ENCODE results near the gene SRA1. TPM values are rescaled to one million over a fixed set of nuclear protein-coding genes. Genes with fewer than 3 reads are reported as not detected.

The SRA1 gene
- total RNA-seq, 1 donor: 28.2 TPM

- Histone ChIP-seq H3K4me3 (ENCODE audit: insufficient read depth, low read length) (no peak overlapping the region), H2AFZ (ENCODE audit: low read length) (no peak overlapping the region), H3K9me3 (ENCODE audit: low read depth, low read length) (no peaks in the 10 kb centered on the region), H3K79me2 (ENCODE audit: insufficient read depth, low read length) (peaks cover 44% of the 10 kb centered on the region), H3K4me1 (ENCODE audit: insufficient read depth, low read length) (peaks cover 16% of the 10 kb centered on the region), H3K4me2 (ENCODE audit: insufficient read depth, low read length) (no peak overlapping the region), H3K36me3 (ENCODE audit: insufficient read depth, low read length) (peaks cover 27% of the 10 kb centered on the region), H3K27ac (ENCODE audit: low read depth, low read length) (no peak overlapping the region), H4K20me1 (ENCODE audit: insufficient read depth, low read length) (no peaks in the 10 kb centered on the region), H3K27me3 (ENCODE audit: insufficient read depth, low read length) (no peaks in the 10 kb centered on the region)
- peak; percentile 19 for DNase-seq (ENCODE audit: insufficient read length, low spot score, missing footprints)
- TF ChIP-seq CTCF (IDR thresholded peaks at IDR 0.05; ENCODE audit: extremely low read depth, low read depth, low read length): no peak
These were observed 11.3 kb upstream of the SRA1 start for GRCh38 chr5:140568443-140569063.

- H3K4me1 ChIP-seq (ENCODE audit: insufficient read depth, low read length): peaks cover 20% of the 10 kb centered on the region
- H3K27me3 ChIP-seq (ENCODE audit: insufficient read depth, low read length): no peaks in the 10 kb centered on the region
- H3K36me3 ChIP-seq (ENCODE audit: insufficient read depth, low read length): peaks cover 27% of the 10 kb centered on the region
- no peak overlapping the region for H3K4me3 ChIP-seq (ENCODE audit: insufficient read depth, low read length)
- no peak for TF ChIP-seq CTCF (IDR thresholded peaks at IDR 0.05; ENCODE audit: extremely low read depth, low read depth, low read length)
- H3K4me2 ChIP-seq (ENCODE audit: insufficient read depth, low read length): no peak overlapping the region
- H2AFZ ChIP-seq (ENCODE audit: low read length): no peak overlapping the region
- H3K79me2 ChIP-seq (ENCODE audit: insufficient read depth, low read length): peaks cover 48% of the 10 kb centered on the region
- H4K20me1 ChIP-seq (ENCODE audit: insufficient read depth, low read length): no peaks in the 10 kb centered on the region
- no peak overlapping the region for H3K27ac ChIP-seq (ENCODE audit: low read depth, low read length)
- peak; percentile 9 for DNase-seq (ENCODE audit: insufficient read length, low spot score, missing footprints)
- H3K9me3 ChIP-seq (ENCODE audit: low read depth, low read length): no peaks in the 10 kb centered on the region
These were observed 10.6 kb upstream of the SRA1 start for GRCh38 chr5:140567871-140568270.

- Histone ChIP-seq H3K27me3 (ENCODE audit: insufficient read depth, low read length) (no peaks in the 10 kb centered on the region), H3K36me3 (ENCODE audit: insufficient read depth, low read length) (peaks cover 27% of the 10 kb centered on the region), H3K79me2 (ENCODE audit: insufficient read depth, low read length) (peaks cover 48% of the 10 kb centered on the region), H4K20me1 (ENCODE audit: insufficient read depth, low read length) (no peaks in the 10 kb centered on the region), H3K9me3 (ENCODE audit: low read depth, low read length) (no peaks in the 10 kb centered on the region), H2AFZ (ENCODE audit: low read length) (no peak overlapping the region), H3K4me1 (ENCODE audit: insufficient read depth, low read length) (peaks cover 20% of the 10 kb centered on the region), H3K27ac (ENCODE audit: low read depth, low read length) (no peak overlapping the region), H3K4me3 (ENCODE audit: insufficient read depth, low read length) (no peak overlapping the region), H3K4me2 (ENCODE audit: insufficient read depth, low read length) (no peak overlapping the region)
- peak; percentile 32 for DNase-seq (ENCODE audit: insufficient read length, low spot score, missing footprints)
- TF ChIP-seq CTCF (IDR thresholded peaks at IDR 0.05; ENCODE audit: extremely low read depth, low read depth, low read length): no peak
These were observed 10.0 kb upstream of the SRA1 start for GRCh38 chr5:140567136-140567818.

GRCh38 chr5:140566665-140567064 is 9.4 kb upstream of the SRA1 start:
- no peaks in the 10 kb centered on the region for H3K9me3 ChIP-seq (ENCODE audit: low read depth, low read length)
- no peak for TF ChIP-seq CTCF (IDR thresholded peaks at IDR 0.05; ENCODE audit: extremely low read depth, low read depth, low read length)
- H3K79me2 ChIP-seq (ENCODE audit: insufficient read depth, low read length): peaks cover 48% of the 10 kb centered on the region
- no peak overlapping the region for H3K4me3 ChIP-seq (ENCODE audit: insufficient read depth, low read length)
- H2AFZ ChIP-seq (ENCODE audit: low read length): no peak overlapping the region
- H3K27ac ChIP-seq (ENCODE audit: low read depth, low read length): no peak overlapping the region
- H3K27me3 ChIP-seq (ENCODE audit: insufficient read depth, low read length): no peaks in the 10 kb centered on the region
- DNase-seq (ENCODE audit: insufficient read length, low spot score, missing footprints): peak; percentile 5
- no peak overlapping the region for H3K4me2 ChIP-seq (ENCODE audit: insufficient read depth, low read length)
- no peaks in the 10 kb centered on the region for H4K20me1 ChIP-seq (ENCODE audit: insufficient read depth, low read length)
- peaks cover 20% of the 10 kb centered on the region for H3K4me1 ChIP-seq (ENCODE audit: insufficient read depth, low read length)
- peaks cover 27% of the 10 kb centered on the region for H3K36me3 ChIP-seq (ENCODE audit: insufficient read depth, low read length)

Measured in osteoblast (primary cell).